IPS-11a (cell line): ENCODE measurements around the gene FCER2.
"Not testable (repeated sequence)": the region's sequence is repeated elsewhere in the genome, so short reads cannot be mapped to it uniquely, and the experiment has no call there.

Experiments used
- H3K4me3 ChIP-seq: one replicate; pipeline ENCODE4 v1.5.1; 2013; ENCODE audit warnings: low read depth, low read length, control low read depth

The FCER2 gene

GRCh38 chr19:7701654-7702457 is at the start of gene FCER2:
TSS of gene FCER2 (minus strand) at chr19:7702131. CDS start at chr19:7699760, 2,371 bp downstream.
- no peak within 1 kb of the TSS for H3K4me3 ChIP-seq

- H3K4me3 ChIP-seq, result no peak overlapping the region
Observed at GRCh38 chr19:7751157-7751783, 49.3 kb upstream of the FCER2 start.

GRCh38 chr19:7748756-7749155 is 46.8 kb upstream of the FCER2 start:
- H3K4me3 ChIP-seq, result no peak overlapping the region

GRCh38 chr19:7748171-7748570 is 46.2 kb upstream of the FCER2 start:
- H3K4me3 ChIP-seq, result no peak overlapping the region

- H3K4me3 ChIP-seq, result no peak within 1 kb of the TSS
Observed at GRCh38 chr19:7746903-7747884, 45.3 kb upstream of the FCER2 start, which contains the start of gene CD209. TSS of gene CD209 (minus strand) at chr19:7747534. CDS start at chr19:7747511, 23 bp downstream.

GRCh38 chr19:7746306-7746705 is 44.4 kb upstream of the FCER2 start:
- H3K4me3 ChIP-seq, result not testable (repeated sequence)

- no peak overlapping the region for H3K4me3 ChIP-seq
Observed at GRCh38 chr19:7744871-7745650, 43.1 kb upstream of the FCER2 start.

GRCh38 chr19:7744199-7744786 is 42.4 kb upstream of the FCER2 start:
- H3K4me3 ChIP-seq, result no peak overlapping the region

GRCh38 chr19:7743425-7743841 is 41.5 kb upstream of the FCER2 start:
- no peak overlapping the region for H3K4me3 ChIP-seq

- H3K4me3 ChIP-seq, result no peak overlapping the region
Observed at GRCh38 chr19:7742991-7743390, 41.1 kb upstream of the FCER2 start.

- H3K4me3 ChIP-seq, result no peak overlapping the region
Observed at GRCh38 chr19:7742575-7742974, 40.6 kb upstream of the FCER2 start.

- H3K4me3 ChIP-seq, result no peak overlapping the region
Observed at GRCh38 chr19:7740682-7741054, 38.7 kb upstream of the FCER2 start.

- H3K4me3 ChIP-seq, result no peak overlapping the region
Observed at GRCh38 chr19:7739801-7740681, 38.1 kb upstream of the FCER2 start.

GRCh38 chr19:7739211-7739755 is 37.4 kb upstream of the FCER2 start:
- no peak overlapping the region for H3K4me3 ChIP-seq

GRCh38 chr19:7738023-7738422 is 36.1 kb upstream of the FCER2 start:
- H3K4me3 ChIP-seq, result no peak overlapping the region

- H3K4me3 ChIP-seq, result no peak overlapping the region
Observed at GRCh38 chr19:7737215-7737614, 35.3 kb upstream of the FCER2 start.

- H3K4me3 ChIP-seq, result no peak overlapping the region
Observed at GRCh38 chr19:7736148-7736547, 34.2 kb upstream of the FCER2 start.

- no peak overlapping the region for H3K4me3 ChIP-seq
Observed at GRCh38 chr19:7734220-7735203, 32.6 kb upstream of the FCER2 start.
